CD14-positive monocyte (primary cell): ENCODE results near the gene ZNF501. TPM values are rescaled to one million over a fixed set of nuclear protein-coding genes. Genes with fewer than 3 reads are reported as not detected.

Experiments
- DNase-seq, 3 donors: peaks; one replicate each; pipeline ENCODE4 v3.0.0-alpha.2; 2011 to 2022
- H2AFZ ChIP-seq: 2 replicates; pipeline ENCODE4 v1.6.0; 2012; ENCODE audit warnings: mild to moderate bottlenecking, low read depth, low read length, inconsistent platforms; ENCODE audit not compliant: insufficient read depth, poor library complexity, severe bottlenecking
- H3K27ac ChIP-seq, 2 donors: 1 replicate in 1 of 2; 2 replicates in 1 of 2; pipeline ENCODE4 v1.5.1; 2012 to 2013; ENCODE audit warnings: low read length in 2 of 2, control low read depth in 1 of 2, inconsistent platforms in 1 of 2, low read depth in 1 of 2, mild to moderate bottlenecking in 1 of 2
- H3K27me3 ChIP-seq, 2 donors: one replicate each; pipeline versions ENCODE4 v1.6.0 to v1.6.1; 2011 to 2013; ENCODE audit warnings: low read length in 2 of 2; ENCODE audit not compliant: control insufficient read depth in 2 of 2, insufficient read depth in 2 of 2
- H3K36me3 ChIP-seq, 2 donors: replicated peaks in 1 of 2; 1 replicate in 1 of 2; 2 replicates in 1 of 2; pipeline versions ENCODE4 v1.5.1 to v1.6.1; 2012 to 2013; ENCODE audit warnings: low read length in 2 of 2, control low read depth in 1 of 2, inconsistent platforms in 1 of 2, mild to moderate bottlenecking in 1 of 2; ENCODE audit not compliant: insufficient read depth in 2 of 2, control insufficient read depth in 1 of 2
- H3K4me1 ChIP-seq, 2 donors: 1 replicate in 1 of 2; 2 replicates in 1 of 2; pipeline versions ENCODE4 v1.5.1 to v1.6.1; 2012 to 2013; ENCODE audit warnings: low read length in 2 of 2, control low read depth in 1 of 2, inconsistent platforms in 1 of 2, mild to moderate bottlenecking in 1 of 2, moderate library complexity in 1 of 2; ENCODE audit not compliant: insufficient read depth in 2 of 2, control insufficient read depth in 1 of 2
- H3K4me2 ChIP-seq: replicated peaks from 2 replicates; pipeline ENCODE3; 2012; ENCODE audit warnings: low read length, moderate library complexity, mild to moderate bottlenecking; ENCODE audit not compliant: poor library complexity, severe bottlenecking; ENCODE audit errors: extremely low read depth
- H3K4me3 ChIP-seq, 3 experiments: fragments of 200-600 bp in 1 of 3; sonication (generic) in 1 of 3; replicated peaks in 1 of 3; 1 replicate in 2 of 3; 2 replicates in 1 of 3; pipeline ENCODE4 v1.5.1; 2011 to 2013; ENCODE audit warnings: low read length in 3 of 3, mild to moderate bottlenecking in 3 of 3, control low read depth in 2 of 3, low read depth in 2 of 3, inconsistent platforms in 1 of 3, moderate library complexity in 1 of 3
- H3K79me2 ChIP-seq: 2 replicates; pipeline ENCODE4 v1.6.0; 2012; ENCODE audit warnings: mild to moderate bottlenecking, control low read depth, inconsistent platforms, low read length, moderate library complexity; ENCODE audit not compliant: insufficient read depth
- H3K9ac ChIP-seq: 2 replicates; pipeline ENCODE4 v1.6.0; 2017; ENCODE audit warnings: low read length, mild to moderate bottlenecking; ENCODE audit not compliant: insufficient read depth, poor library complexity, severe bottlenecking
- H3K9me3 ChIP-seq, 2 donors: replicated peaks in 1 of 2; 1 replicate in 1 of 2; 2 replicates in 1 of 2; pipeline versions ENCODE4 v1.5.1 to v1.6.1; 2012 to 2013; ENCODE audit warnings: low read length in 2 of 2, control low read depth in 1 of 2; ENCODE audit not compliant: control insufficient read depth in 1 of 2, insufficient read depth in 1 of 2
- H4K20me1 ChIP-seq: 2 replicates; pipeline ENCODE4 v1.6.0; 2012; ENCODE audit warnings: mild to moderate bottlenecking, low read length, control low read depth, moderate library complexity; ENCODE audit not compliant: insufficient read depth
- H3K27ac Mint-ChIP-seq, 7 donors: one replicate each; pipeline ENCODE4 v1.8.0; 2020; ENCODE audit warnings: mild to moderate bottlenecking in 7 of 7, mixed read lengths in 7 of 7, moderate library complexity in 6 of 7, inconsistent platforms in 2 of 7
- H3K27me3 Mint-ChIP-seq, 3 donors: one replicate each; pipeline ENCODE4 v1.8.0; 2021 to 2022; ENCODE audit warnings: low read depth in 3 of 3, mild to moderate bottlenecking in 3 of 3, mixed read lengths in 3 of 3, moderate library complexity in 3 of 3, inconsistent platforms in 1 of 3
- H3K36me3 Mint-ChIP-seq, 2 donors: one replicate each; pipeline ENCODE4 v1.8.0; 2020; ENCODE audit warnings: mixed read lengths in 2 of 2, inconsistent platforms in 1 of 2, mild to moderate bottlenecking in 1 of 2
- H3K4me1 Mint-ChIP-seq: one replicate; pipeline ENCODE4 v1.8.0; 2020; ENCODE audit warnings: mild to moderate bottlenecking, mixed read lengths
- H3K4me3 Mint-ChIP-seq, 2 donors: one replicate each; pipeline ENCODE4 v1.8.0; 2020; ENCODE audit warnings: mild to moderate bottlenecking in 2 of 2, mixed read lengths in 2 of 2, moderate library complexity in 1 of 2
- H3K9me3 Mint-ChIP-seq, 7 donors: one replicate each; pipeline ENCODE4 v1.8.0; 2020 to 2022; ENCODE audit warnings: mixed read lengths in 7 of 7, mild to moderate bottlenecking in 6 of 7, moderate library complexity in 6 of 7, inconsistent platforms in 2 of 7
- CTCF ChIP-seq: fragments of 200-600 bp; IDR thresholded peaks from one replicate; pipeline ENCODE4 v1.8.0; 2022; ENCODE audit warnings: antibody characterized with exemption, mild to moderate bottlenecking
- WGBS: methylation state at CpG from one replicate; pipeline ENCODE4 v1.1.5; 2013; ENCODE audit warnings: missing lambda C conversion rate; ENCODE audit not compliant: insufficient coverage; 5-methylcytosine and 5-hydroxymethylcytosine counted together
- intact Hi-C, 2 donors: fragments of 100-400 bp; cut with micrococcal nuclease; formaldehyde crosslinking; loops; one replicate each; pipeline versions ENCODE4 v1.15.0 to v1.15.1; 2023
- polyA plus RNA-seq, 3 donors: library from polyadenylated mRNA; depleted of rRNA in 1 of 3; unstranded in 2 of 3; stranded (reverse) in 1 of 3; fragments of 300-500 nt in 2 of 3; fragments of >200 nt in 1 of 3; fragmentation: Illumina TruSeq in 2 of 3; gene quantifications; 1 replicate in 2 of 3; 2 replicates in 1 of 3; pipeline ENCODE4 v1.2.3, GENCODE V29; 2012 to 2021

The ZNF501 gene
- polyA plus RNA-seq, 3 donors = 0.08 to 0.59 (median 0.35) TPM

- Histone ChIP-seq H4K20me1 (no peaks in the 10 kb centered on the region), H3K9me3 (peaks cover 42 to 86% of the 10 kb centered on the region in 2 donors)
Observed at GRCh38 chr3:44734646-44735168, 5.3 kb downstream of the ZNF501 start.

DNA sequence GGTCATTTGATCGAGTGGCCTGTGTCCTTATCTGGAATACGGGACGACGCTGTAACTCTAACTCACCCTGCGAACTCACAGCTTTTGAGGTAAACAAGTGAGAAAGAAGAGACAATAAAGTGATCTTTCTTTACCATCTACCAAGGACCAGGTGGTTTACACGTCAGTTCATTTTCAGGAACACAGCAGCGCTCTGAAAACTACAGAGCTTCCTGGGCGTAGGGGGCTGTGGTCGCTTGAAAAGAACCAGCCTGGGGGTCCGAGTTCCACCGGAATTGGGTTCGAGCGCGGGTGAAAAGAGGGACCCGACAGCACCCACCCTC, 31.6 kb downstream of the ZNF501 start:
- Histone ChIP-seq H3K27ac (peak overlapping the region; percentile 79 to 97), H3K4me3 (peak overlapping the region; percentile 90 to 97 (median 91)), H3K4me1 (peaks cover 14 to 19% of the 10 kb centered on the region in 2 donors), H3K9me3 (peaks cover 27 to 48% of the 10 kb centered on the region in 2 donors), H3K4me2 (peak overlapping the region; percentile 100), H4K20me1 (no peaks in the 10 kb centered on the region), H3K9ac (peak overlapping the region; percentile 88), H3K36me3 (peaks cover 2 to 30% of the 10 kb centered on the region in 2 donors), H3K27me3 (no peaks in the 10 kb centered on the region), H3K79me2 (peaks cover 59% of the 10 kb centered on the region), H2AFZ (peak overlapping the region; percentile 93)
- peak in 1 of 3 donors; percentile 0 for DNase-seq
- Mint-ChIP-seq H3K27ac (peak overlapping the region; percentile 90 to 97 (median 94)), H3K9me3 (peaks cover 24 to 65% (median 48%) of the 10 kb centered on the region in 7 donors), H3K4me3 (peak overlapping the region; percentile 88 to 94), H3K27me3 (peaks cover 0 to 1% (median 0%) of the 10 kb centered on the region in 3 donors), H3K4me1 (peaks cover 15% of the 10 kb centered on the region), H3K36me3 (peaks cover 30 to 45% of the 10 kb centered on the region in 2 donors)
- intact Hi-C loops = loop anchor here (1.0 to 10.0 kb wide), 3 partner anchors 324 to 426 kb away; partner anchors contain the start of gene TCAIM (in 2 of the 2)
- no peak for TF ChIP-seq CTCF
- WGBS = 4% methylated on average over 11 of the region's 15 CpGs

More at GRCh38 chr3:44734646-44735168, 5.3 kb downstream of the ZNF501 start:
- Mint-ChIP-seq H3K27me3 (no peaks in the 10 kb centered on the region), H3K36me3 (peaks cover 10 to 20% of the 10 kb centered on the region in 2 donors), H3K27ac (no peak overlapping the region), H3K9me3 (peaks cover 49 to 96% (median 86%) of the 10 kb centered on the region in 7 donors), H3K4me3 (no peak overlapping the region), H3K4me1 (peaks cover 5% of the 10 kb centered on the region)
- peak overlapping the region in 1 of 3 experiments; percentile 4 for H3K4me3 ChIP-seq
- H3K27ac ChIP-seq = no peak overlapping the region
- H2AFZ ChIP-seq = no peak overlapping the region
- H3K4me2 ChIP-seq = no peak overlapping the region
- TF ChIP-seq CTCF = no peak
- no peaks in the 10 kb centered on the region for H3K27me3 ChIP-seq
- intact Hi-C loops = no loop called here
- no peak for DNase-seq
- WGBS = no CpG with 5 or more reads among the region's 3 CpGs
- H3K4me1 ChIP-seq = peaks cover 5% of the 10 kb centered on the region in 2 donors
- H3K79me2 ChIP-seq = no peaks in the 10 kb centered on the region
- H3K36me3 ChIP-seq = peaks cover 2 to 21% of the 10 kb centered on the region in 2 donors
- no peak overlapping the region for H3K9ac ChIP-seq
